Effector CD4-positive, alpha-beta T cell (primary cell): ENCODE measurements around the gene FBLN1.

Experiments used
- DNase-seq: peaks from one replicate; pipeline ENCODE4 v3.0.0-alpha.2; 2020

The FBLN1 gene

DNA sequence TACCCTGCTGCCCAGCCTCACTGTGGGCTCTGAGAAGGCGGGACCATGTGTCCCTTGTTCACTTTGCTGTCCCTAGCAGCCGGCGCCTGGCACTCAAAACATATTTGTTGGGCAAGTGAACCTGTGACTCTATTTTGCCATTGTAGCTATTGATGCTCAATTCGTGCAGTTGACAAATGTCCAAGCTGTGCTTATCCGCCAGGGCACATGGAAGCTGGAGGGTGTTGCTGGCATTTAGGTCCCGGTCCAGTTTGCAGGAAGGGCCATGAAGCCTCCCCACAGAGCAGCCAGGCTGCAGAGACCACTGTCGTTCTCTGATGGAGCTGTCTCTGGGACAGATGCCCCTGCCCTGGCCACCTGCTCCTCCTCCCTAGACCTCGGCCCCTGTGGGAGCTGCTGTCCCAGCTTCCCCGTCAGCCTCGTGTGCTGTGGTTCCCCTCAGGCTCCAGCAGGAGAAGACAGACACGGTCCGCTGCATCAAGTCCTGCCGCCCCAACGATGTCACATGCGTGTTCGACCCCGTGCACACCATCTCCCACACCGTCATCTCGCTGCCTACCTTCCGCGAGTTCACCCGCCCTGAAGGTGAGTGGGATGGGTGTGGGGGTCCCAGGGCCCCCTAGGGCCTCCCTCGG, 71.5 kb downstream of the FBLN1 start:
- DNase-seq = no peak

DNA sequence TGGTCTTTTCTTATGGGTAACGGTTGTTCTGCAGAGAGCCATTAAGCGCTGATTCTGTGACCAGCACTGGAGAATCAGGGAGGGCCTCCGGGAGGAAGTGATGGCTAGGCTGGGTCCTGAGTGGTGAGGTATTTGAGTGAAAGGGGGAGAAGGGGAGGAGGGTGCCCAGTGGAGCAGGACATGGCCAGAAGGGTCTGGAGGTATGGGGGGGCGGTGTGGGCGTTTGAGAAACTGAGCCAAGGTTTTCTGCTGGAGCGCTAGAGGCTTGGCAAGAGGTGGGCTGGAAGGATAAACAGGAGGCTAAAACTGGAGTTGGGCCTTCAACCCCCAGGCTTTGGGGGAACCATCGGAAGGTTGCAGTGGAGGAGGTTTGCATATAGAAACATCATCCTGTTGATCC, 72.5 kb downstream of the FBLN1 start:
- no peak for DNase-seq

DNA sequence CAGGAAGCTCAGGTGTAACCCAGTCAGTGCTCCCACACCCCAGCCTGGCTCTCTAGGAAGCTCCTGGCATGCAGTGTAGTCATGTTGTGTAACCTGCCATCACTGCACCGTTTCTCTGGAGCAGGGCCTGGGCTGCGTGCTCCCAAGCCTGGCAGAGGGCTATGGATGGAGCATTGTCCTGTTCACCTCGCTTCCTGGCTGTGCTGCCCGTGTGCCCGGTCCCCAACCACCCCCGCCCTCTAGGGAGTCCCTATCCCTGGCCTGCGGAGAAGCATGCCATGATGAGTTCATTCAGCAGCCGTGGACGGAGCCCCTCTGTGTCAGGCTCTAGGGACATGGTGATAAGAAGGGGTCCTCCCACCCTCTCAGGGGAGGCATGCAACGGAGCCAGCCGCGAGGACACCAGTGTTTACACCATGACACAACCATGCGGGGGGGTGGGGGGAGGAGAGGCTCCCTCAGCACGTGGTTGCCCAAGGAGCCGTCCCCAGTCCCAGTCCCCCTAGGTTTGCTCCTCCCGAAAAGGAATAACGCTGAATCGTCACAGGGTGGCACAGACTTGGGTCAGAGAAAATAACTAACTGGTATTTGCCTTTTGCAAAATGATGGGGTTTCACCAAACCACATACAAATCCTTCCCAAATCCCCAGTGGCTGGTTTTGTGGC, 73.1 kb downstream of the FBLN1 start:
- no peak for DNase-seq

DNA sequence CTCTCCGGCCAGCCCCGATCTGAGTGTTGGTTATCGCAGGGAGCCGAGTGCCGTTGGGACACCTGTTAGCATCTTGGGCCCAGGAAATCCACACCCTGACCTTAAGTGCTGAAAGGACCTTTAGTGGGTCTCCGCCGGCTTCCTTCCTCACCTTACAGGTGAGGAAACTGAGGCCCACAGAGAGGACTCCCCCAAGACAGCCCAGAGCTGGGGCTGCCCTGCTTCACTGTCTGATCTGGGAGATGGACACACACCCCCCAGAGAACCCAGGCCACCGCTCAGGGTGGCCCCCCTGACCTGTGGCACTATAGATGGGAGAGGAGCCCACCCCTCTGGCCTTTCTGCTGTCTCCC, 73.6 kb downstream of the FBLN1 start:
- DNase-seq = no peak

DNA sequence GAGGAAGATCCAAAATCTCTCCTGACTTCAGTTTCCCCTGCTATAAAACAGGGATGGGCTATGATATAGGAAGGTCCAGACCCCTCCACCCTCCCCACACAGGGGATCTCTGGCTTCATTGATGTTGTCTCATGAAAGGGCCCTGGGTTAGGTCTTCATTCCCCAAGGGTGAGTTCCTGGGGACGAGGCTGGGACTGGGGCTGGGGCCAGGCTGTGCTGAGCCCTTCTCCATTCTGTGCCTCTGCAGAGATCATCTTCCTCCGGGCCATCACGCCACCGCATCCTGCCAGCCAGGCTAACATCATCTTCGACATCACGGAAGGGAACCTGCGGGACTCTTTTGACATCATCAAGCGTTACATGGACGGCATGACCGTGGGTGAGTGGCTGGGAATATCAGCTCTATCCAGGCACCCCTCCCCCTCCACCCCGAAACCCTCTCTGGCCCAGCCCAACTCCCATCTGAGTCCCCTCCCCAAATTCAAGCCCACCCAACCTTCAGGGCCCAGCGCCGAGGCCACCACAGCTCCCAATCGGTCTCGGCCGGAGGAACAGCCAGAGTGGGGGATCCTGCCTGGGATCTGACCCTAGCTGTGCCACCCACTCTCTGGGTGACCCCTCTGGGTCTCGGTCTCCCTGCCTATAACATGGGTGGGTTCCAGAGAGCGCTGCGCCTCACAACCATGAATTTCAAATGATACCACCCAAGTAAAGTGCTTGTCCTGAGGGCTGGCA, 74.2 kb downstream of the FBLN1 start:
- DNase-seq = no peak

DNA sequence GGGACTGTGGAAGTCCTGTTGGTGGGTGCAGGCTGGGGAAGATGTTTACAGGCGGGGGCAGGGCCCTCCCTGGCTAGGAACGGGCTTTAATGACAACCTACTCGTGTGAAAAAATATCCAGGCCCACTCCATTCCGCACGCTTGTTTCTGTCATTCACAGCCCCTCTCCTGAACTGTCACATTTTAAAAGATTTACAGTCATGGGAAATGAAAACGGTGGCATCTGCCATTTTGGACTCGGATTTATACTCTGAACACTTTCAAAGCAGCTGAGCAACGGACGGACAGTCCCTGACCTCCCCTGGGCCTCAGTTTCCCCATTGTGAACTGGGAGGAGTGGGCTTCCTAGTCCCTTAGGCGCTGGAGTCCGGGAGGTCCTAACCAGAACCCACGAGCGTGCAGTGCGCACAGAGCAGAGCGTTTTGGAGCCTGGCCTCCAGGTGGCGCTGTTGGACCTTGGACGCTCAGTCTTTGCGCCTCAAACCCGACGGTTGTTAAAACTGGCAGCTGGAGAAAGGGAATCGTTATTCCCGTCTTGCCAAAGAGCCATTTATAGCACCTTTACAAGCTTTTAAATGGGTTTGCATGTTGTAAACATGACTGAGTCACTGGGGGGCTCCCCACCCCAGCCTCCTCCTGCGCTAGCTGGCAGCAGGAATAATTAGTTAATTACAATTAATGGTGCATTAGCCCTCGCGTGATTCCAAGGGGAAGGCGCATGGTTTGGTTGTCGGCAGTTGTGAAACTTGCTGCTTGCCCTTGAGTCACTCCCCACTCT, 75.3 kb downstream of the FBLN1 start:
- peak; percentile 66 for DNase-seq

DNA sequence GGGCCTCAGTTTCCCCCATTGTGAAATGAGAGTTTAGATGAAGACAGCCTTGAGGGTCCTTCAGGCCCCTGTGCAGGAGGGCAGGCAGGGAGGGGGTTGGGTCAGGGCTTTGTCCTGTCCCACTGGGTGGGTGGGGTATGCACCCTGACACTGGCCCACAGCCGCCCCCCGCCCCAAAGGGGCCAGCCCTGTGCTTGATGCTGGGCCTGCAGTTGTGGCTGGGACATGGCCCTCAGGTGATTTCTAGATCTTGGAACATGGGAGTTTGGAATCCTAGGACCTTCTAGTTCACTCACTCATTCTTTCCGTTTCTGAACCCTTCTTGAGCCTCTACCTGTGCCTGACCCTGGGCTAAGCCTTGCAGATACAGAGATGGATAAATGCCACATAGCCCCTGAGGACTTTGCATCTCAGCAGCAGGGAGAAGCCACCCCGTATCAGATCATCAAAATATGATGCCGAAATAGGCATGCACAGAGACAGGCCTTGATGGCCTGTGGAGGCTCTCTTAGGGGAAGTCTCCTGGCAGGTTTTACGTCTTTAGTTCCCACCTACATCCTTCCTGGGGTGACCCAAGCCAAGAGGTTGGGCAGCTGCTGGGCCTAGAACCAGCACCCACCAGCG, 76.0 kb downstream of the FBLN1 start:
- DNase-seq = no peak

DNA sequence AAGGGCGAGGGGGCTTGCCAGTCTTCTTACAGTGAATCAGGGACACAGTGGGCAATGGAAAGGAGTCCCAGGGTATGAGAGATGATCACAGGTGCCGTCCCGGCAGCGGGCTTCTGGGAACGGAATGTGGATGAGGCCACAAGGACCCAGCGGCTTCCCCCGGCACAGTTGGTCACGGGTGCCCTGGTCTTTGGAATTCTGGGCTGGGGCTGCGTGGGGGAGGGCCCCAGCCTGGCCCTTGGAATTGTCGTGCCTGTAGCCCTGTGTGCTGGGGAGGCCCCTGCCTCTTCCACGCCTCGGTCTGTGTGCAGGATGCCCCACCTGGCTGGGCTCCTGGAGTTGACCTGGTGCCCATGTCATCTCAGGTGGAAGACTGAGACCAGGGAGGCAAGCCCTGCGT, 76.6 kb downstream of the FBLN1 start:
- DNase-seq = no peak

DNA sequence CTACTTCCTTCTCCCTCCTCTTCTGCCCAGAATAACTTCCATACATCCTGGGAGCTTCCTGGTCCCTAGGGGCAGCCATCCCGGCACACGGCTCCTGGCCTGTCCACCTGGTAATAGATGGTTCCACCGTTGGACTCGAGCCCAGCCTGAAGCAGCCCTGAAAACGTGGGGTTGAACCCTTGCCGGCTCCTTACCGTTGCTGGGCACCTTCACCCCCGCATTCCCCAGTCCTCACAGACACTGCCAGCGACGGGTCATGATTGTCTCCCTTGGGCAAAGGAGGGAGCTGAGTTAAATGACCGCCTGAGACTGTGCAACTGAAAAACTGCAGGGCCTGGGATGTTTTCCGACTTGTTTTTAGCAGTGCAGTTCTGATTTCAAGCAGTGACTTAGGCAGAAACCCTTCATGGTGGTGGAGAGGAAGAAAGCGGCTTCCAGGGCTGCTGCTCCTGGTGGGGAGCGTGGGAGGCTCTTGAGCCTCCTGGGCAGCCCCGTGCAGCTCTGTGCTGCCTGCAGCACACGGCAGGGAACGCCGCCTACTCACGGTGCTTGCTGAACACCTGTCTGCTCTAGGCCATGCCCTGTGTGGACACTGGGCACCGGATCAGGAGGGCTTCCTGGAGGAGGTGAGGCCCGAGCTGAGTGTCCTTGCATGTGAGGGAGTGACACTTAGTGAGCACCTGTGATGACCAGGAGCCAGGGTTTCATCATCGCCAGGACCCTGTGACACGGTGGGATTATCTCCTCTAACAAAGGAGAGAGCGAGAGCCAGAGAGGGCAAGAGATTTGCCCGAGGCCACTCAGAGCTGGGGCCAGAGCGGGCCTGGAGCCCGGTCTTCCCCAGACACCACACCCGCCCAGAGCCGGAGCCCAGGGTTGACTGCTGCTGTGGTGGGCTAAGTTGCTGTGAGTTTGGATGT, 77.4 kb downstream of the FBLN1 start:
- DNase-seq = no peak

DNA sequence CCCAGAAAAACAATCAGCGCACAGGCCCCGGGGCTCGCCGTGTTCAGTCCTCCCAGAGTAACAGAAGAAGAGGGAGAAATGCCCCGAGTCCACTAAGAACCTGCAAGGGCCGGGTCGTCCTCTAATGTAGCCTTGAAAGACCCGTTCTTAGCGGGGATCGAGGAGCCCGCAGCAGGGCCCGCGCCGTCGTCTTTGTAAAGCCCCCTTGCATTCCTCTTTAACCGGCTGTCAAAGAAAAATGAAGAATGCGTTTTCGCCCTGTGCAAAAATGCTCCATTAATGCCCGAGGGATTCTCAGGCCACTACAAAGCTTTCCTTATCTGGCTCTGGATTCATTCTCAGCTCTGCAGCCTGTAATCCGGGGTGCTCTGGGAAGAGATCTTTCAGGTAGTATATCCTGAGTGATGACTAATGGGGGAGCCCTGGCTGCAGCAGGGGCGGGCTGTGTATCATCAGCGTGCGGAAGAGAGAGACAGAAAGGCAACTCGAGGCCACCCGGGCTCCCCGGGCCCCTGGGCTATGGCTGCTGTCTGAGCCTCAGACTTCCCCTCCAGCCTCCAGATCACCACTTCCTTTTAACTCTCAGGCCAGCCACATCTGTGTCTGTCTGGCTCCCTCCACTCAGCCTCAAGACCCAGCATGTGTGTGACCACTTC, 78.2 kb downstream of the FBLN1 start:
- no peak for DNase-seq

DNA sequence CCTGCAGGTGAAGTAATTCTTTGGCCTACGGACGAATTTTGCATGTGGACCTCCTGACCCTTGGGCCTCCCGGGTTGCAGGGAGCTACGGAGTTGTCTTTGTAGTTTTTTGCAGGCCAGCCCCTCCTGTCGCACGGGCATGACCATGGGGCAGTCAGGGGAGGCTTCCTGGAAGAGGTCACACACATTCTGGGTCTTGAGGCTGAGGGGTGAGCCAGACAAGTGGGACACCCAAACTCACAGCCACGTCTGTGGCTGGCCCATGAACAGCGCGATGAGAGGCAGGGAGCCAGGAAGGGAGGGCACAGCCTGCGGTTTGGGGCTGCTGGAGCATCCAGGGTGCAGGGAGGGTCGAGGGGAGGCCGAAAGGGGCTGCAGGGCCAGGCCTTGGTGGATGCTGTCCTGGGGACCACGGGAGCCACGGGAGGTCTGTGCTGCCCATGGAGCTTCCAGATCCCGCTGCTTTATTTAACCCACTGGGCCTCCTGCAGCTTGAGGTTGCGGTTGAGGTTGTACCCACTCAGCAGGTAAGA, 78.9 kb downstream of the FBLN1 start:
- DNase-seq = no peak

DNA sequence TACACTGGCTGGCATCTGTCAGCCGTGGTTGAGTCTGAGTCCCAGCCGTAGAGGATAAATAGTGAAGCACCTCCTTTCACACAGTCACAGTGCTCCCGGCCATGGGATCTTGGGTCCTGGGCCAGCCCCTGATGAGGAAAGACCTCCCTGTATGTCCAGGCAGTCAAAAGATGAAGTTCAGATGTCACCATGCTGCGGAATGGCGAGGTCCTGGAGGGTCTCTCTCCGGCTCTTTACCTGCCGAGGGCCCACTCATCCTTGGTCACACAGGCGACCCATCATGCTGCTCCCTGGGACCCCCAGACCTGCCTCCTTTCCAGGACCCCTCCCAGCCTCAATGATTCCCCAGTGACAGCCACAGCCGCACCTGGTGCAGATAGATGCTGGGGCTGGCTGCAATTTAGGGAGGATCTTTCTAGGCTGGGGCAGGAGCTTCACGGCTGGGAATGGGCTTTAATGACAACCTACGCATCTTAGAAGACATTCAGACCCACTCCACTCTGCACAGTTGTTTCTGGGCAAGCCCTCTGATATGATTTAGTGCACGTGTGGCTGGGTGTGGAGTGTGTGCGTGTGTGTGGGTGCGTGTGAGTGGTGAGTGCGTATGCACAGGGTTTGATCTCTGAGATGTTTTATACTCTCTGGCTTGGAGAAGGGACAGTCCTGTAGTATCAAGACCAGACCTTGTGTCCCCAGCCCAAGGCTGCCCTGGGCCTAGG, 79.7 kb downstream of the FBLN1 start:
- DNase-seq = no peak

DNA sequence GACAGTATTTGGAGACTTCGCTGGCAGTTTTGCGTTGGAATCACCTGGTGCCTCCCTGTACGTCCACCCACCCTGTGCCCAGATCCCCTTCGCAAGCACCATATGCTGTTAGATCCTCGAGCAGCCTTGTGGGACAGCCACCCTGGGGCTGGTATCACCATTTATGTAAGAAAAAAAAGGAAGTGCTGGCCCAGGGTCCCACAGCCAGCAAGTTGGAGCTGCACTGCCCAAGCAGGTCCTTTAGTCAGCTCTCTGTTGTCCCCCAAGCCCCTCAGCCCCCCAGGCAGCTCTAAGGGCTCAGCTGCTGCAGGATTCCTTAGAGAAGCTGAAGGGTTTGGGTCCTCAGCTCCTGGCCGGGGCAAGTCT, 80.3 kb downstream of the FBLN1 start:
- no peak for DNase-seq

DNA sequence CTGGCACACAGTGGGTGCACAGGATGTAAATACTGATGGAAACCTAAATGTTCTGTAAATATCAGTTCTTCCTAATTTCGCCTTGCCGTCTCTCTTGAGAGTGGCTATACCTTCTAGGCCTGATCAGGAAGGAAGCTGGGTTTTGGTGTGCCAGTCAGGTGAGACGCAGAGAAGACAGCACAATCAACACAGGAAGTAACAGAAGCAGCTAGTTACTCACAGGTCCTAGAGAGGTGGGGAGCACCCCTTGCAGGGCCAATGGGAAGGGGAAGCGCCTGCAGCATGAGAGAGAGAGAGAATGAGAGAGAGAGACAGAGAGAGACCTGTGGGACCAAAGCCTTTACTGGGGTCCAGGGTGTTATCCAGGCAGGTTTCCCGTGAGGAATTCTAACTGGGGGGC, 80.8 kb downstream of the FBLN1 start:
- DNase-seq = no peak

DNA sequence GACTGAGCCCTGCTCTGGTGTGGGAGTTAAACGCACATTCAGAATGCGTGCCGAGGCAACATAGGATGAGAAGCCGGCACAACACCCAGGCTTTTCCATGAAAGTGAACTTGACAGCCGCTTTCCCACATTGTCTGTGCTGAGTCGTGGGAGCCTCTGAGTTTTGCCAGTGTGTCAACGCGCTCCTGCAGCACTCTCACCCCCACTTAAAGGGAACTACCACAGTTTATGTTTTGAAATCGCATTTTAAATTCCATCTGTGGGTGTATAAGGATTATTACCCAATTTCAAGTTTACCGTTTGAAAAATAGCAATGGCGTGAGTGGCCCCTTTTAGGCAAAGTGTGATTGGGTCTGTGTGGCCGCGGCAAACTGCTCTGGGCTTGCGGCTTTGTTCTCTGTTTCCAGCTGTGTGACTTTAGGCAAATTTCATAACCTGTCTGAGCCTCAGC, 81.5 kb downstream of the FBLN1 start:
- DNase-seq = no peak

DNA sequence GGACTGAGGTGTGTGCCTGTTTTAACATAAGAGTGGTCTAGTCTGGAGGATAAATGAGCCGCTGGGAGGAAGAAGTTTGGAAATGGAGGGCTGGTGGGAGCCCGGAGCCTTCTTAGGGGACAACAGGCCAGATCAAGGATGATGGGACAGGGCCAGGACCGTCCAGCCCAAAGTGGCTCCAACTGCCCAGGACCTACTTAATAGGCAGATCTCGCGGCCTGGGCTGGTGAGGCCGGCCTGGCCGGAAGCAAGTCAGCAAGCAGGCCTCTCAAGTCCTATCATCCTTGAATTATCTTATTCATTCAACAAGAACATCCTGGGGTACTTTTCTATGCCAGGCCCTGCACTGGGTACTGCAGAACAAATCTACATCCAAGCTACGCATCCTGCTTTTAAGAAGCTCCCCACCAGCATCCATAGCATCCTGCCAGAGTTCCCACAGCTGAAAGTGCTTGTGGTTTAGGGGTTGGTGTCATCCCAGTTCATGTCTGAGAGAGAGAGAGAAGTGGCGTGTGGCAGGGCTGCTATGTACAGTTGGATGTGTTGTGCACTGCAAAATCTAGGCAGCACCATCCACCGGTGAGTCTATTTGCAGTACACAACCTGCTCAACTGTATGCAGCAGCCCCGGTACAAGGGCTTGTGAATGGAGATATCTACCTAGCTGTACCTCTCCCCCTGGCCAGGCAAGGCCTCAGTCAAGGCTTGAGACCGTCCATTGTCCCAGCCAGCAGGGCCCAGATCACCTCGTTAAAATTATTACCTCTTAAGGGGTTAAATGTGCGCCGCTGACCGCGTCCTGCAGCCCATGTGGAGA, 82.1 kb downstream of the FBLN1 start:
- DNase-seq = no peak

DNA sequence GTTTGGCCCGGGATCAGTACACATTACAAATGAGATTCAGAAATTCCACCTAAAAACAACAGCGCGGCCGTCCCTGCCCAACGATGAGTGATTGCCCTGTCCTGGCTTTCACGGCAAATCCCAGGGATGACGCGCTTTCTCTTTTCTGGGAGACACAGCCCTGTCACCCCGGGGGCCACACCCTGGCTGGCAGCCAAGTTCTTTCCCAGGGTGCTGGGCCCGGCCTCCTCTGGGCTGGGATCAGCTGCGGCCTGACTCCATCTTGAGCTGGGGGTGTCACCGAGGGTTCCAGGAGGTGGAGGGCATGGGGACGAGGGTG, 82.7 kb downstream of the FBLN1 start:
- no peak for DNase-seq

DNA sequence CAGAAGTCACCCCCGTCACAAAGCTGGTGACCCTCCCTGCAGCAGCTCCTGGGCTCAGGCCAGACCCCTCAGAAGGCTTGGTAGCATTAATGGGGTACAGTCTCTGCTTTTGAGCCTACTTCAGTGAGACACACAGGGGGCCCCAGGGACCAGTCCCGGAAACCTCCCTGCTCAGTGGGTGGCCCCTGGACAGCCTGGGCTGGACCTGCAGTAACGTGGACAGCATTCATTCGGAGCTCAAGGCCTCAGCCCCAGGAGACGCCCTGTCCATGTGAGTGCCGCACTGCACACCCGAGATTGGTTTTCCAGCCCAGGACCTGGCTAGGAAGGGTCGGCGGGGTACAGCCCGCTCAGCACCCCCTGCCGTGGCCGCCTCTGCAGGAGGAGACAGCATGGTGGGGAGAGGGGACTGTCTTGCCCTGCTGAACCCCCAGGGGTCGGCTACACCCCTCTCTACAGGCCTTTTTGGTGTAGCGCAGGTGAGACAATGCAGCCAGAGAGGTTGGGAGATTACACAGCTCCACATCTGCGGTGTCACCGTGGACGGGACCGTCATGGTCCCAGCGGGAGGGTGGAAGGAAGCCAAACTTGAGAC, 83.4 kb downstream of the FBLN1 start:
- no peak for DNase-seq
